ENCODE results near the gene PITPNM1. TPM values are rescaled to one million over a fixed set of nuclear protein-coding genes. Genes with fewer than 3 reads are reported as not detected.

PITPNM1 gene
- total and polyA plus RNA-seq, 2 of the 13 experiments (the other 11 are each of a cell fraction or from before 2014, with no cell fraction given) = 8.2 to 8.5 TPM

DNA sequence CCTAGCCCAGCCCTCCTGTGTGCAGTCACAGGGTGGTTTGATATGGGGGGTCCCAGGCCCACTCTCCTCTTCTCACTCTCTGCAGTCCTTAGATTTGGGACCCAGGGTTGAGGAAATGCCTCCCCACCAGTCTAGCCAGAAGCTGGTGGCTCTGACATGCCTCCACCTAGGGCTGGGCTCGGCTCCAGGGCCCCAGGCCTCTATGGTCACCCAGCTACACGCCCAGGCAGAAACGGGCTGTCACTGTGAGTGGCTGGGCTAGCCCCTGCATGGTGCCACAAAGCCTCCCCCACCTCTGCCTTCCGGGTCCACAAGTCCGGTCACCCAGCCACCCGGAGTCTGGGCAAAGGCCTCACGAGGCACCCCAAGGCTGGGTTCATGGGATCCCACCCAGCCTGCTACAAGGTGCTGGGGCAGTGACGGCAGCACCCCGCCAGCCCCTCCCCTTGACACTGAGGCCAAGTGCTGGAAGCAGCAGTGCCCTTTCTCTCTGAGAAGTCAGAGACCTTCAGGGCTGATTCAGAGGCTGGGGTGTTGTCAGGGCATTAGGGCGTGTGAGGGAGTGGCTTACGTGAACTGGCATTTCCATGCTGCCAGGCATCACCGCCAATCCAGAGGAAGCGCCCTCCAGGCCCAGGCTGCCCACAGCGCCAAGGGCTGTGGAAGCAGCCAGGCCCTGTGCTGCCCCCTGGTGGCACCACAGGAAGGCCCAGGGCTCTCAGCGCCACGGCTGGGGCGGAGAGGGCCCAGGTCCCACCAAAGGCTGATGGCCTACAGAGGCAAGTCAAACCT, 638 bp upstream of the PITPNM1 start (continued):
- TF ChIP-seq ZNF83 (CRISPR knock-in tag; IDR thresholded peaks at IDR 0.05; ENCODE audit: borderline replicate concordance) (peak; percentile 68; the same call in 1 of the 2 replicates), HDAC1 (CRISPR knock-in tag; IDR thresholded peaks at IDR 0.05) (peak; percentile 57; the same call in 1 of the 2 replicates), GATAD1 (CRISPR knock-in tag; IDR thresholded peaks at IDR 0.05) (peak; percentile 23; the same call in 1 of the 2 replicates), TEAD3 (CRISPR knock-in tag; optimal IDR thresholded peaks at IDR 0.05; ENCODE audit: borderline replicate concordance) (peak; percentile 30), AKAP8 (CRISPR knock-in tag; IDR thresholded peaks at IDR 0.05) (0 out of 2 replicates have a peak, but pooled peaks have one; percentile 53), HNRNPUL1 (IDR thresholded peaks at IDR 0.05; ENCODE audit: low read depth, low read length) (no peak), GABPB1 (CRISPR knock-in tag; IDR thresholded peaks at IDR 0.05) (peak; percentile 68), ZNF343 (CRISPR knock-in tag; IDR thresholded peaks at IDR 0.05) (0 out of 2 replicates have a peak, but pooled peaks have one; percentile 61), ZNF407 (CRISPR knock-in tag; IDR thresholded peaks at IDR 0.05; ENCODE audit: not compliant biosample characterization) (peak; percentile 59), ZNF136 (CRISPR knock-in tag; IDR thresholded peaks at IDR 0.05; ENCODE audit: low read depth) (0 out of 2 replicates have a peak, but pooled peaks have one; percentile 68), ZNF746 (CRISPR knock-in tag; IDR thresholded peaks at IDR 0.05) (no peak), LCORL (IDR thresholded peaks at IDR 0.05) (no peak), LCORL (CRISPR knock-in tag; IDR thresholded peaks at IDR 0.05) (peak; percentile 79)
- TF ChIP-seq, protein P1, sequence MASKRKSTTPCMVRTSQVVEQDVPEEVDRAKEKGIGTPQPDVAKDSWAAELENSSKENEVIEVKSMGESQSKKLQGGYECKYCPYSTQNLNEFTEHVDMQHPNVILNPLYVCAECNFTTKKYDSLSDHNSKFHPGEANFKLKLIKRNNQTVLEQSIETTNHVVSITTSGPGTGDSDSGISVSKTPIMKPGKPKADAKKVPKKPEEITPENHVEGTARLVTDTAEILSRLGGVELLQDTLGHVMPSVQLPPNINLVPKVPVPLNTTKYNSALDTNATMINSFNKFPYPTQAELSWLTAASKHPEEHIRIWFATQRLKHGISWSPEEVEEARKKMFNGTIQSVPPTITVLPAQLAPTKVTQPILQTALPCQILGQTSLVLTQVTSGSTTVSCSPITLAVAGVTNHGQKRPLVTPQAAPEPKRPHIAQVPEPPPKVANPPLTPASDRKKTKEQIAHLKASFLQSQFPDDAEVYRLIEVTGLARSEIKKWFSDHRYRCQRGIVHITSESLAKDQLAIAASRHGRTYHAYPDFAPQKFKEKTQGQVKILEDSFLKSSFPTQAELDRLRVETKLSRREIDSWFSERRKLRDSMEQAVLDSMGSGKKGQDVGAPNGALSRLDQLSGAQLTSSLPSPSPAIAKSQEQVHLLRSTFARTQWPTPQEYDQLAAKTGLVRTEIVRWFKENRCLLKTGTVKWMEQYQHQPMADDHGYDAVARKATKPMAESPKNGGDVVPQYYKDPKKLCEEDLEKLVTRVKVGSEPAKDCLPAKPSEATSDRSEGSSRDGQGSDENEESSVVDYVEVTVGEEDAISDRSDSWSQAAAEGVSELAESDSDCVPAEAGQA (IDR thresholded peaks at IDR 0.05; ENCODE audit: low read depth) = peak; percentile 10
- TF ChIP-seq, protein P1 (CRISPR knock-in tag; IDR thresholded peaks at IDR 0.05; ENCODE audit: borderline replicate concordance) = no peak

Measured in HepG2 (cell line).